ENCODE results near the gene SPATA6. TPM values are rescaled to one million over a fixed set of nuclear protein-coding genes. Genes with fewer than 3 reads are reported as not detected.

SPATA6 gene
- polyA plus RNA-seq, 1 donor from 2014 or later = 2.2 TPM

DNA sequence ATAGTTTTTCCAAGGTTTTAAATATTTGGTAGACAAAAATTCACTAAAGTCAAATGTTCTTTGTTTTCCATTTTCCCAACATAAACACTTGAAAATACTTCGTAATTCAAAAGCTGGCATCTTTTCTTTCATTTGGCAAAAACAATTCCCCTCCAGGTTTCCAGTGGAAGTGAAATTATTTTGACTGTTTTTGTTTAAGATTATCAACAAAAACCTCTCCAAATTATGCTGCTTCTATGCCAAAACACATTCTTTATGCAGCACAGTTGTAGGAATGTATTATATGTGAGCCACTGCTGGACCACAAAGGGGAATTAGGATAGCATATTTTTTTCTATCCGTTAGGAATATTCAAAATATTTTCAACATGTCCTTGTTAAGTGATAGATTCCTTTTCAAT lies 205.4 kb downstream of the SPATA6 start:
- Mint-ChIP-seq H3K9me3 (peaks cover 0 to 2% (median 0%) of the 10 kb centered on the region in 3 donors), H3K27me3 (peaks cover 2% of the 10 kb centered on the region), H3K36me3 (no peaks in the 10 kb centered on the region), H3K4me3 (no peak overlapping the region), H3K27ac (no peak overlapping the region), H3K4me1 (no peaks in the 10 kb centered on the region)

DNA sequence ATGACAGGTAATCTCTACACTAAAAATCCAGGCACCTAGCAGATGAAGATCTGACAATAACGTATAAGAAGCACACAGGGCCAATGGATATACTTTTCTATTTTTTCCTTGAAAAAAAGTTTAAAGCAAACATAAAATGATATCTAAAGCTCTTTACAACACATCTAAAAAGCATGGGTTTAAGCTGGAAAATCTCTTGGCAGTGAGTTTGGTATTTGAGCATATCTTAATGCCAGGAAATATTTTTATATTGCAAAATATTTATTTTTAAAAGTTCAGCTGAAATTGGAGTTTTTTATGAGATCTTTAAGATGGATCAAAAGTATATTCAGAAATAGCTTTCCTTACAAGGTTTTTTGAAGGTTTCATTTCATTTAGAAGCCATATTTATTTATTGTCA lies 209.0 kb downstream of the SPATA6 start:
- no peaks in the 10 kb centered on the region for H3K36me3 Mint-ChIP-seq
- H3K4me1 Mint-ChIP-seq = no peaks in the 10 kb centered on the region
- H3K27me3 Mint-ChIP-seq = peaks cover 2% of the 10 kb centered on the region
- no peak overlapping the region for H3K27ac Mint-ChIP-seq
- peaks cover 0 to 2% (median 0%) of the 10 kb centered on the region in 3 donors for H3K9me3 Mint-ChIP-seq
- no peak overlapping the region for H3K4me3 Mint-ChIP-seq

DNA sequence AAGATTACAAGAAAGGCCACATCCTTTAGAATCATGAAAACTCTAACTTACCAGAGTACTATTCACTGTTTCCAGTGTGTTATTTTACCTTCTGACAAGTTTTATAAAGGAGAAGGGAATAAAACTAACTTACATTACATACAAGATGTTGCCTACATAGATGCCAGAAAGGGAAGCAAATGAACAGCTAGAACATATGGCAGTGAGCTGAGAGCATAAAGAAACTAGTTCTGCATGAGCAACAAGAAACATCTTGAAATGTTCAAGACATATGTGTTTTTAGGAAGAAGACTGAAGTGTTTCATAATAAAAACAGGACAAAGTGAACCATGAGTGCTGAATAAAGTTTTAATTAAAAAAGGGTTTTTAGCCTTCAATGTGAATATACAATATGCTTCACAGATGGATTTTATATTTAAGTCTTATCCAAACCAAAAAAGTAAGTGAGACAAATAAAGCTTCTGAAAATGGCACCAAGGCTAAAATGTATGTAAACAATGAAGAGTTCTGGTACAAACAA lies 210.1 kb downstream of the SPATA6 start:
- Mint-ChIP-seq H3K36me3 (no peaks in the 10 kb centered on the region), H3K27me3 (peaks cover 2% of the 10 kb centered on the region), H3K9me3 (peaks cover 0 to 2% (median 0%) of the 10 kb centered on the region in 3 donors), H3K27ac (no peak overlapping the region), H3K4me3 (no peak overlapping the region), H3K4me1 (no peaks in the 10 kb centered on the region)

DNA sequence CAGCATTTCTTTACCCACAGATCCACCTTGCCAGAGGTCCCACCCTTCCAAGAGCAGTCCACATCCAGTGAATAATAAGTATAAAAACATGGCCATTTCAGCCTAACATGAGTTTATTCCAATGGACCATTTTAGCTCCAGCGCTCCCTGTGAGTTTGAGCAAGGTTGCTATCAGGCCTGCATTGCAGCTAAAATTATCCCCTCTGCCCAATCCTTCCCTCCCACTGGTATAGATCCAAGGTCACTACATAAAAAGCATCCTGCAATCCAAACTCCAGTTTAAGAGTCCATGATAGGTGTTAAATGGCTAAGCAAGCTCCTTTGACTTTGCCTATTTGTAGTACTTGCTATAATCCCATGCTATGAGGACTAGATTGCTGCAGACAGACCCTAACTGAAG lies 213.9 kb downstream of the SPATA6 start:
- Mint-ChIP-seq H3K4me3 (no peak overlapping the region), H3K36me3 (no peaks in the 10 kb centered on the region), H3K9me3 (no peaks in the 10 kb centered on the region), H3K27me3 (no peaks in the 10 kb centered on the region), H3K4me1 (no peaks in the 10 kb centered on the region), H3K27ac (peak overlapping the region in 1 of 3 donors; percentile 15)

DNA sequence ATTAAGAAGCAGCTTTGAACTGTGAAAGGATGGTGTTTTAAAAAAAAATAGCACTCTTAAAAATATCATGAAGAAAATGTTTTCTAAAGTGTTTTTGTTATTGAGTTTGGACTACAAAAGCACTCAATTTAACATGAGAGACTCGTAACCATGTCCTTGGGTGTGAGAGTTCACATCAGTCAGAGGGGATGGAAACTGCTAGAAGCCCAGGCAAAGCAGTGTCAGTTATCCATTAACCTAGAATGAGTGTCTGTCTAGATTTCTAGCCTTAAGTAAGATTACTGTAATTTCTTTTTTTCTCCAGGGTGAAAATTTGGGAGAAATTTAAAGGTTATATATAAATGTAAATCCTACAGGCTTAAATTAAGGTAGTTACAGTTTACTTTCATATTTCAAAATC lies 217.8 kb downstream of the SPATA6 start:
- Mint-ChIP-seq H3K27me3 (peaks cover 1% of the 10 kb centered on the region), H3K9me3 (no peaks in the 10 kb centered on the region), H3K4me1 (peaks cover 0 to 8% (median 8%) of the 10 kb centered on the region in 3 donors), H3K27ac (no peak overlapping the region), H3K36me3 (no peaks in the 10 kb centered on the region), H3K4me3 (no peak overlapping the region)

DNA sequence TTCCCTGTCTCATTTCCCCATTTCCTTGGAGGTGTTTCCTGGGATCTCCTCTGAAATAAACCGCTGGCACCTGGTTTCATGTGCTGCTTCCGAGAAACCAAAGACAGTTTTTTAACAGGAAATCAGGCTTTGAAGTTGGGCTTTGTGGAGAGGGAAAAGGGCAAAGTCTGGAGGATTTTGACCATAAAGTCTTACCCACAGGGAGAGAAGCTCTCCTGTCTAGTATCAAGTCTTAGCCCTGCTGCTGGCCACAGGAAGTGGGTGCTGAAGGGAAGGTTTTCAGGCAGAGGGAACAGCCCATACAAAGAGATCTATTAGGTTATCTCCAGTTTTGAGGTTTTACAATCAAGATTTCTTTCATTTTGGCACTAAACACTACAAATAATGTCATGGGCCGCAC lies 220.2 kb downstream of the SPATA6 start:
- Mint-ChIP-seq H3K27me3 (peaks cover 6% of the 10 kb centered on the region), H3K36me3 (no peaks in the 10 kb centered on the region), H3K9me3 (peaks cover 1 to 4% (median 2%) of the 10 kb centered on the region in 3 donors), H3K27ac (no peak overlapping the region), H3K4me3 (no peak overlapping the region), H3K4me1 (peaks cover 7 to 9% (median 8%) of the 10 kb centered on the region in 3 donors)

DNA sequence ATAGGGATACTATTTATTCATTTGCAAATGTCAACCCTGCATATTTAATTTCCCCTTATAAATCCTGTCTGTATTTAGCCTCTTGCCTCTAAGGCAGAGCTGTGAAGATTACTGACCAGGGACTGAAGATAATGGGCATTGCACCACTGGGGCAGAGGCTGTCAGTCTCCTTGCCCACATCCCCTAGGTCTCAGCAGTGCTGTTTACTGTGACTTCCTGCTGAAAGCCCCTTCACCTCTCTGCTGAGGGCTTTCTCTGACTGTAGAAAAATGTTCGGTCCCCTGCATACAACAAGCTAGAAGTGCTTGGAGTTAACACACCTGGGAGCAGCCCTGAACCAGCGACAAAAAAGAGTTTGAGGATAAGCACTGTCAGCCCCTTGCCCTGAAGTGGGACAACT lies 220.7 kb downstream of the SPATA6 start:
- H3K9me3 Mint-ChIP-seq = peaks cover 2 to 4% (median 2%) of the 10 kb centered on the region in 3 donors
- H3K4me3 Mint-ChIP-seq = no peak overlapping the region
- H3K27ac Mint-ChIP-seq = no peak overlapping the region
- H3K27me3 Mint-ChIP-seq = peaks cover 6% of the 10 kb centered on the region
- no peaks in the 10 kb centered on the region for H3K36me3 Mint-ChIP-seq
- H3K4me1 Mint-ChIP-seq = peaks cover 7 to 14% (median 8%) of the 10 kb centered on the region in 3 donors

DNA sequence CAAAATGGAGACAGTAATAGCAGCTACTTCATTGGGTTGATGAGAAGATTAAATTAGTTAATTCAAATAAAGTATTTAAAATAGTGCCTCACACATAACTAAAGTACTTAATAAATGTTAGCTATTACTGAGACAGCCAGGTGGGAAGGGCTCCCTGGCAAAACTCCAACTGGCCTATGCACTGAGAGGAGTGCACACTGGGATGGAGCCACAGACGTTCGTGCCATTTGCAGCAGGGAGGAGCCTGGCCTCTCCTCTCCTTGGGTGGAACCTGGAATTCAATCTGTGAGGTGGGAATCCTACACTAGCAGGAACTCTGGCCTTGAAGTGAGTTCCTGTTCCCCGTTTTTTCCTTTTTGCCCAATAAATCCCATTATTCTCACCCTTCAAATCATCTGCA lies 221.4 kb downstream of the SPATA6 start:
- Mint-ChIP-seq H3K4me3 (no peak overlapping the region), H3K27ac (no peak overlapping the region), H3K27me3 (peaks cover 6% of the 10 kb centered on the region), H3K4me1 (peaks cover 7 to 18% (median 8%) of the 10 kb centered on the region in 3 donors), H3K36me3 (no peaks in the 10 kb centered on the region), H3K9me3 (peaks cover 2 to 4% (median 2%) of the 10 kb centered on the region in 3 donors)

DNA sequence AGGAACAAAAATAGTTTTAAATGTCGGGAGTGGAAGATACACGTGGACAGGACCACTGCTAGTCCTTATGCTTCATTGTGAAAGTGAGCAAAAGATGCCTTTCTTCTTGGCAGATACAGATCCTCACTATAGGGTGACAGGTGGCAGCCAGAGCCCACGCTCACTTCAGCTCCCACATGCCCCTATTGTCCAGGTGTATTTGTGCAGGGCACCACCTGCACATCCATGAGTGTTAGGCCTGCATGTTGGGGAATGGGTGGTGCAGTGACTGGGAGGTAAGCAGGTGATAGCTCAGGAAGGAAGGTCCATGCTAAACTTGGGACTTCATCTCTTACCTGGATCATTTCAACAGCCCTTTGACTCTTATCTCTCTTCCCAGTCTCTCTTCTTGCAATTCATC lies 222.1 kb downstream of the SPATA6 start:
- Mint-ChIP-seq H3K36me3 (no peaks in the 10 kb centered on the region), H3K4me3 (no peak overlapping the region), H3K4me1 (peaks cover 13 to 24% (median 14%) of the 10 kb centered on the region in 3 donors), H3K9me3 (peaks cover 2 to 4% (median 2%) of the 10 kb centered on the region in 3 donors), H3K27ac (no peak overlapping the region), H3K27me3 (peaks cover 6% of the 10 kb centered on the region)

DNA sequence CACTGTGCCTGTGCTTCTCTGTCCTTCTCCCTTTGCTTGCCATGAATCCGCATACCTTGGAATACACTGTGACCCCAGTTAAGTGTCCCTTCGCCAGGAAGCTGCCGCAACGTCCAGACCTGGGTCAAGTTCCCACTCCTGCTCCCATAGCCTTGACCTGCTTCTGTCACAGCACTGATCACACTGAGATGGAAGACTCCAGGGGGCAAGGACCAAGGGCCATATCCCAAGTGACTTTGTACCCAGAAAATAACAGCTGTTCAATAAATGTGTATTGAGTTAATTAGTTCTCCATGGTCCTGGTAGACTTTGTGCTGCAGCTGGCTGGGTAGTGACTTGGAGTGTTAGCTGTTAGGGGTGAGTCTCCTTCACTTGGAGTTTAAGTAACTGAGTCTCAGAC lies 223.6 kb downstream of the SPATA6 start:
- Mint-ChIP-seq H3K4me1 (peaks cover 13 to 29% (median 16%) of the 10 kb centered on the region in 3 donors), H3K9me3 (peaks cover 2 to 4% (median 2%) of the 10 kb centered on the region in 3 donors), H3K27ac (no peak overlapping the region), H3K36me3 (no peaks in the 10 kb centered on the region), H3K4me3 (no peak overlapping the region), H3K27me3 (peaks cover 6% of the 10 kb centered on the region)

DNA sequence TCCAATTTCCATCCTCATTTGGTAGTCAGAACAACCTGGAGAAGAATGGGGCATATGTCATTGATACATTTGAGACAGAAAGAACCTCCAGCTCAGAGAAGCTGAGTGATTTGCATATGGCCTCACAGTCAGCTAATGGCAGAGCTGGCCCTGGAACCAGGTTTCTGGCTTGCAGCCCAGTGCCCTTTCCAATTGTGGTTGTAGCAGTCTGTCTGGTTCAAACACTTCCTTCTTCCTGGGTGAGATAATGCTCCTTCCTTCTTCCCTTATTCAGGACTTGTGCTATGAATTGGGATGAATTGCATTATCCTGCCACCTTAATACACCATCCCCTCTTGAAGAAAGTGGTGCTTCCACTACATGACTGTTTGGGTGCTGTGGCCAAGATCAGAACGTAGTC lies 225.3 kb downstream of the SPATA6 start:
- peaks cover 2 to 4% (median 2%) of the 10 kb centered on the region in 3 donors for H3K9me3 Mint-ChIP-seq
- peak overlapping the region in 1 of 4 donors; percentile 31 for H3K4me3 Mint-ChIP-seq
- peaks cover 6% of the 10 kb centered on the region for H3K27me3 Mint-ChIP-seq
- peaks cover 17 to 33% (median 22%) of the 10 kb centered on the region in 3 donors for H3K4me1 Mint-ChIP-seq
- no peaks in the 10 kb centered on the region for H3K36me3 Mint-ChIP-seq
- peak overlapping the region in 1 of 3 donors; percentile 24 for H3K27ac Mint-ChIP-seq

Other genes with a start within 250 kb of the SPATA6 start
- not detected for gene SLC5A9, start 249.5 kb downstream of the SPATA6 start, polyA plus RNA-seq

Measured in IgD-negative memory B cell (primary cell).